H9 (cell line): Measurements from ENCODE around the gene NEK11. TPM values are rescaled to one million over a fixed set of nuclear protein-coding genes. Genes with fewer than 3 reads are reported as not detected.

Source experiments
- DNase-seq: peaks from one replicate; pipeline ENCODE4 v3.0.0-alpha.2; 2017
- H2AFZ ChIP-seq: one replicate; pipeline ENCODE4 v1.6.1; 2013; ENCODE audit warnings: mild to moderate bottlenecking, low read length, control low read depth, moderate library complexity
- H2AK5ac ChIP-seq: 2 replicates; pipeline ENCODE4 v1.6.1; 2013; ENCODE audit warnings: low read length, control low read depth, mixed read lengths; ENCODE audit not compliant: insufficient read length
- H2BK120ac ChIP-seq: one replicate; pipeline ENCODE4 v1.6.1; 2013; ENCODE audit warnings: low read depth, mild to moderate bottlenecking, low read length, control low read depth, inconsistent platforms; ENCODE audit not compliant: poor library complexity, severe bottlenecking
- H2BK12ac ChIP-seq: 2 replicates; pipeline ENCODE4 v1.6.1; 2013; ENCODE audit warnings: low read length, control low read depth, mixed read lengths, low read depth; ENCODE audit not compliant: insufficient read length
- H2BK15ac ChIP-seq: 2 replicates; pipeline ENCODE4 v1.6.1; 2013; ENCODE audit warnings: low read depth, low read length, control low read depth
- H2BK20ac ChIP-seq: one replicate; pipeline ENCODE4 v1.6.1; 2013; ENCODE audit warnings: low read depth, mild to moderate bottlenecking, low read length, control low read depth, inconsistent platforms; ENCODE audit not compliant: poor library complexity, severe bottlenecking
- H2BK5ac ChIP-seq: 2 replicates; pipeline ENCODE4 v1.6.1; 2013; ENCODE audit warnings: low read length, control low read depth, mixed read lengths; ENCODE audit not compliant: insufficient read length
- H3K14ac ChIP-seq: 2 replicates; pipeline ENCODE4 v1.6.1; 2013; ENCODE audit warnings: low read length, control low read depth; ENCODE audit not compliant: insufficient read depth
- H3K18ac ChIP-seq: 2 replicates; pipeline ENCODE4 v1.6.1; 2013; ENCODE audit warnings: low read depth, mild to moderate bottlenecking, mixed read lengths, low read length, control low read depth; ENCODE audit not compliant: insufficient read length
- H3K23ac ChIP-seq: 2 replicates; pipeline ENCODE4 v1.6.1; 2013; ENCODE audit warnings: low read length, control low read depth, mixed read lengths, low read depth; ENCODE audit not compliant: insufficient read length
- H3K23me2 ChIP-seq: 2 replicates; pipeline ENCODE4 v1.6.1; 2013; ENCODE audit warnings: low read depth, mild to moderate bottlenecking, mixed read lengths, low read length, control low read depth; ENCODE audit not compliant: insufficient read length, poor library complexity, severe bottlenecking
- H3K27ac ChIP-seq: 2 replicates; pipeline ENCODE4 v1.5.1; 2013; ENCODE audit warnings: low read length, control low read depth, mixed read lengths, low read depth; ENCODE audit not compliant: insufficient read length
- H3K27me3 ChIP-seq: 2 replicates; pipeline ENCODE4 v1.6.1; 2013; ENCODE audit warnings: low read length, control low read depth, inconsistent platforms; ENCODE audit not compliant: insufficient read depth
- H3K4ac ChIP-seq: 2 replicates; pipeline ENCODE4 v1.6.1; 2013; ENCODE audit warnings: low read depth, mild to moderate bottlenecking, control low read depth, inconsistent platforms, low read length, moderate library complexity
- H3K4me1 ChIP-seq: 2 replicates; pipeline ENCODE4 v1.6.1; 2013; ENCODE audit warnings: low read length, control low read depth, inconsistent platforms; ENCODE audit not compliant: insufficient read depth
- H3K4me2 ChIP-seq: 2 replicates; pipeline ENCODE4 v1.6.1; 2013; ENCODE audit warnings: low read length, control low read depth, mixed read lengths; ENCODE audit not compliant: insufficient read length, insufficient read depth
- H3K56ac ChIP-seq: 2 replicates; pipeline ENCODE4 v1.6.1; 2013; ENCODE audit warnings: low read depth, mild to moderate bottlenecking, mixed read lengths, low read length, control low read depth; ENCODE audit not compliant: insufficient read length
- H3K79me1 ChIP-seq: 2 replicates; pipeline ENCODE4 v1.6.1; 2013; ENCODE audit warnings: low read depth, mild to moderate bottlenecking, moderate library complexity, low read length, control low read depth, inconsistent platforms; ENCODE audit not compliant: insufficient read depth, poor library complexity, severe bottlenecking
- H3K79me2 ChIP-seq: 2 replicates; pipeline ENCODE4 v1.6.1; 2013; ENCODE audit warnings: low read length, control low read depth, inconsistent platforms; ENCODE audit not compliant: insufficient read depth
- H3K9ac ChIP-seq: 2 replicates; pipeline ENCODE4 v1.6.1; 2013; ENCODE audit warnings: low read length, control low read depth, mixed read lengths; ENCODE audit not compliant: insufficient read length; ENCODE audit errors: extremely low read depth
- H3K9me3 ChIP-seq: one replicate; pipeline ENCODE4 v1.6.1; 2013; ENCODE audit warnings: low read depth, low read length, inconsistent platforms; ENCODE audit not compliant: control insufficient read depth
- H3T11ph ChIP-seq: one replicate; pipeline ENCODE4 v1.6.1; 2013; ENCODE audit warnings: mild to moderate bottlenecking, low read length, control low read depth, inconsistent platforms
- H4K20me1 ChIP-seq: one replicate; pipeline ENCODE4 v1.6.1; 2013; ENCODE audit not compliant: control insufficient read depth, insufficient read length, insufficient read depth
- H4K5ac ChIP-seq: 2 replicates; pipeline ENCODE4 v1.6.1; 2013; ENCODE audit warnings: low read depth, mild to moderate bottlenecking, mixed read lengths, low read length, control low read depth; ENCODE audit not compliant: insufficient read length
- H4K8ac ChIP-seq: replicated peaks from 2 replicates; pipeline ENCODE4 v1.6.1; 2013; ENCODE audit warnings: low read length, control low read depth, mixed read lengths, low read depth; ENCODE audit not compliant: insufficient read length
- H4K91ac ChIP-seq: 2 replicates; pipeline ENCODE4 v1.6.1; 2013; ENCODE audit warnings: low read depth, mild to moderate bottlenecking, moderate library complexity, mixed read lengths, low read length, control low read depth; ENCODE audit not compliant: insufficient read length
- H3K27ac Mint-ChIP-seq, 3 experiments: 2 replicates in 2 of 3; 3 replicates in 1 of 3; pipeline ENCODE4 v1.8.0; 2020 to 2021; ENCODE audit warnings: mixed read lengths in 3 of 3, mild to moderate bottlenecking in 1 of 3, moderate library complexity in 1 of 3
- H3K27me3 Mint-ChIP-seq: 2 replicates; pipeline ENCODE4 v1.8.0; 2021; ENCODE audit warnings: low read depth, mild to moderate bottlenecking, moderate library complexity, mixed read lengths
- H3K36me3 Mint-ChIP-seq, 3 experiments: 2 replicates in 2 of 3; 3 replicates in 1 of 3; pipeline ENCODE4 v1.8.0; 2020 to 2021; ENCODE audit warnings: low read depth in 3 of 3, mixed read lengths in 3 of 3; ENCODE audit not compliant: insufficient read depth in 1 of 3
- H3K4me1 Mint-ChIP-seq, 2 experiments: 2 replicates each; pipeline ENCODE4 v1.8.0; 2020; ENCODE audit warnings: mixed read lengths in 2 of 2
- H3K4me3 Mint-ChIP-seq, 2 experiments: 2 replicates in 1 of 2; 3 replicates in 1 of 2; pipeline ENCODE4 v1.8.0; 2020 to 2021; ENCODE audit warnings: mild to moderate bottlenecking in 2 of 2, mixed read lengths in 2 of 2, moderate library complexity in 1 of 2
- H3K9me3 Mint-ChIP-seq, 2 experiments: 2 replicates in 1 of 2; 3 replicates in 1 of 2; pipeline ENCODE4 v1.8.0; 2020; ENCODE audit warnings: mild to moderate bottlenecking in 2 of 2, mixed read lengths in 2 of 2, moderate library complexity in 1 of 2
- WGBS: extraction: QIAGEN DNeasy Blood & Tissue Kit; methylation state at CpG from one replicate; pipeline ENCODE4 v1.1.7; 2013; ENCODE audit warnings: missing lambda C conversion rate, low lambda C conversion rate, mixed read lengths; ENCODE audit not compliant: insufficient read length; ENCODE audit errors: extremely low coverage; 5-methylcytosine and 5-hydroxymethylcytosine counted together
- total RNA-seq: library from RNA; stranded (reverse); gene quantifications from 2 replicates; pipeline ENCODE4 v1.2.1, GENCODE V29; 2021
- TF ChIP-seq, protein P1 (sequence below): fragments of 200-600 bp; sonication (generic); conservative IDR thresholded peaks from 3 replicates; pipeline ENCODE4 v1.8.0; 2021; ENCODE audit warnings: antibody characterized with exemption, mild to moderate bottlenecking

NEK11 gene
- total RNA-seq, 1 experiment from 2014 or later: 2.5 TPM

DNA sequence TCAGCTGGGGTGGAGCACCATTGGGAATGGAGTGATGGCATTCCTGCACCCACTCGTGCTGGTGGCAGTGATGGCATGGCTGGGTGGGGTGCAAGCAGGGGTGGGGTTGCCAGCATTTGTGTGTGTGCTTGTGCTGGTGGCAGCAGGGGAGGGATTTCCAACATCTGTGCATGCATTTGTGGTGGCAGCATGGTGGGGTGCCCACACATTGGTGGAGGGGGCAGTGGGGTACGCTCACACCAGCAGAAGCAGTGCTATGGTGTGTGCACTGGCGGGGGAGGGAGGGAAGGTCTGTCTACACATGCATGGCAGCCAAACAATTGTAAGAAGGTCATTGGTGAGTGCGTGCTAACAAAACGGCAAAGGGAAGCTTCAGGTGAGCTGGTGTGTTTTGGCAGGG is 278.2 kb downstream of the NEK11 start:
- H2BK120ac ChIP-seq: no peak overlapping the region
- H4K20me1 ChIP-seq: no peaks in the 10 kb centered on the region
- Mint-ChIP-seq H3K36me3 (no peaks in the 10 kb centered on the region), H3K4me3 (no peak overlapping the region), H3K9me3 (no peaks in the 10 kb centered on the region), H3K27ac (no peak overlapping the region), H3K4me1 (no peaks in the 10 kb centered on the region), H3K27me3 (peaks cover 16% of the 10 kb centered on the region)
- TF ChIP-seq, protein P1, sequence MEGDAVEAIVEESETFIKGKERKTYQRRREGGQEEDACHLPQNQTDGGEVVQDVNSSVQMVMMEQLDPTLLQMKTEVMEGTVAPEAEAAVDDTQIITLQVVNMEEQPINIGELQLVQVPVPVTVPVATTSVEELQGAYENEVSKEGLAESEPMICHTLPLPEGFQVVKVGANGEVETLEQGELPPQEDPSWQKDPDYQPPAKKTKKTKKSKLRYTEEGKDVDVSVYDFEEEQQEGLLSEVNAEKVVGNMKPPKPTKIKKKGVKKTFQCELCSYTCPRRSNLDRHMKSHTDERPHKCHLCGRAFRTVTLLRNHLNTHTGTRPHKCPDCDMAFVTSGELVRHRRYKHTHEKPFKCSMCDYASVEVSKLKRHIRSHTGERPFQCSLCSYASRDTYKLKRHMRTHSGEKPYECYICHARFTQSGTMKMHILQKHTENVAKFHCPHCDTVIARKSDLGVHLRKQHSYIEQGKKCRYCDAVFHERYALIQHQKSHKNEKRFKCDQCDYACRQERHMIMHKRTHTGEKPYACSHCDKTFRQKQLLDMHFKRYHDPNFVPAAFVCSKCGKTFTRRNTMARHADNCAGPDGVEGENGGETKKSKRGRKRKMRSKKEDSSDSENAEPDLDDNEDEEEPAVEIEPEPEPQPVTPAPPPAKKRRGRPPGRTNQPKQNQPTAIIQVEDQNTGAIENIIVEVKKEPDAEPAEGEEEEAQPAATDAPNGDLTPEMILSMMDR: no peak
- no peak overlapping the region for H3K4ac ChIP-seq
- H3K14ac ChIP-seq: no peak overlapping the region; the same call in 1 of the 2 replicates
- no peak overlapping the region for H3K18ac ChIP-seq
- no peak overlapping the region for H3K23ac ChIP-seq
- no peak overlapping the region for H2BK5ac ChIP-seq
- H3K27ac ChIP-seq: no peak overlapping the region
- no peaks in the 10 kb centered on the region for H3K23me2 ChIP-seq
- H3K9me3 ChIP-seq: no peaks in the 10 kb centered on the region
- no peak for DNase-seq
- H3K4me1 ChIP-seq: no peaks in the 10 kb centered on the region
- no peak overlapping the region for H2BK15ac ChIP-seq
- no peak overlapping the region for H3T11ph ChIP-seq
- no peak overlapping the region for H2BK12ac ChIP-seq
- no peak overlapping the region for H3K4me2 ChIP-seq
- H4K5ac ChIP-seq: no peak overlapping the region
- WGBS: no CpG with 5 or more reads among the region's 5 CpGs
- H2AK5ac ChIP-seq: no peak overlapping the region
- no peaks in the 10 kb centered on the region for H3K79me2 ChIP-seq
- no peak overlapping the region for H4K91ac ChIP-seq
- no peak overlapping the region for H2BK20ac ChIP-seq
- no peaks in the 10 kb centered on the region for H3K27me3 ChIP-seq
- no peaks in the 10 kb centered on the region for H3K79me1 ChIP-seq
- H3K9ac ChIP-seq: no peak overlapping the region
- no peak overlapping the region for H3K56ac ChIP-seq
- H2AFZ ChIP-seq: no peak overlapping the region
- H4K8ac ChIP-seq: peak overlapping the region; percentile 81
